ENCODE data around the gene BMF.
"Not testable (repeated sequence)": the region's sequence is repeated elsewhere in the genome, so short reads cannot be mapped to it uniquely, and the experiment has no call there.

The BMF gene

GRCh38 chr15:40108855-40109735, at the start of gene BMF:
TSS of gene BMF (minus strand) at chr15:40108879. CDS start at chr15:40106086, 2,793 bp downstream.
- peak; percentile 93 to 98 for DNase-seq

GRCh38 chr15:40157778-40158447, 49.2 kb upstream of the BMF start:
- no peak for DNase-seq

GRCh38 chr15:40155270-40155910, 46.7 kb upstream of the BMF start:
- DNase-seq = no peak

GRCh38 chr15:40154821-40155220, 46.1 kb upstream of the BMF start:
- not testable (repeated sequence) for DNase-seq

- no peak for DNase-seq
Measured at GRCh38 chr15:40151991-40152390, 43.3 kb upstream of the BMF start.

- no peak for DNase-seq
Measured at GRCh38 chr15:40151499-40151898, 42.8 kb upstream of the BMF start.

- no peak for DNase-seq
Measured at GRCh38 chr15:40150163-40150925, 41.7 kb upstream of the BMF start.

GRCh38 chr15:40149339-40149738, 40.7 kb upstream of the BMF start:
- DNase-seq = no peak

GRCh38 chr15:40146037-40146436, 37.4 kb upstream of the BMF start:
- DNase-seq = no peak

GRCh38 chr15:40142428-40142827, 33.7 kb upstream of the BMF start:
- DNase-seq = no peak

GRCh38 chr15:40138201-40138570, 29.5 kb upstream of the BMF start:
- not testable (repeated sequence) for DNase-seq

GRCh38 chr15:40137303-40138200, 28.9 kb upstream of the BMF start:
- no peak for DNase-seq

- no peak for DNase-seq
Measured at GRCh38 chr15:40136470-40137302, 28.0 kb upstream of the BMF start.

GRCh38 chr15:40135846-40136450, 27.3 kb upstream of the BMF start:
- DNase-seq = not testable (repeated sequence)

GRCh38 chr15:40134885-40135284, 26.2 kb upstream of the BMF start:
- DNase-seq = no peak

GRCh38 chr15:40133544-40133943, 24.9 kb upstream of the BMF start:
- no peak for DNase-seq

- no peak for DNase-seq
Measured at GRCh38 chr15:40130799-40131502, 22.3 kb upstream of the BMF start.

GRCh38 chr15:40130118-40130517, 21.4 kb upstream of the BMF start:
- no peak for DNase-seq

GRCh38 chr15:40128766-40129660, 20.3 kb upstream of the BMF start:
- DNase-seq = no peak
